Measurements from ENCODE around the gene SEMA4B. TPM values are rescaled to one million over a fixed set of nuclear protein-coding genes. Genes with fewer than 3 reads are reported as not detected.

The SEMA4B gene
- total and polyA plus RNA-seq, 10 of the 15 experiments (the other 5 are each of a cell fraction or from before 2014, with no cell fraction given), result 0.87 to 26.0 (median 9.3) TPM

- Histone ChIP-seq H3K9me3 (replicated peaks; ENCODE audit: control insufficient read depth, insufficient read depth, low read length) (no peaks in the 10 kb centered on the region), H3K4me3 (peak within 1 kb of the TSS; percentile 55; the same call in 1 of the 2 replicates), H3K4me2 (ENCODE audit: control insufficient read depth, insufficient read depth) (peak within 1 kb of the TSS; percentile 96), H4K20me1 (ENCODE audit: control insufficient read depth, insufficient read depth) (no peaks in the 10 kb centered on the region), H2AFZ (ENCODE audit: control insufficient read depth, low read depth, low read length) (peak within 1 kb of the TSS; percentile 72), H3K27ac (ENCODE audit: control insufficient read depth, insufficient read depth) (no peak within 1 kb of the TSS), H3K9ac (ENCODE audit: control insufficient read depth, insufficient read depth, low read length) (no peak within 1 kb of the TSS), H3K27me3 (replicated peaks in 1 of 2; ENCODE audit: control insufficient read depth in 2 of 2, insufficient read depth in 2 of 2, low read length in 1 of 2) (peaks cover 0 to 2% of the 10 kb centered on the region in 2 experiments; a peak in 1 of 4 replicates), H3K79me2 (ENCODE audit: control insufficient read depth, insufficient read depth, low read length) (no peaks in the 10 kb centered on the region), H3K36me3 (ENCODE audit: control insufficient read depth in 2 of 2, insufficient read depth in 2 of 2, low read length in 1 of 2) (no peaks in the 10 kb centered on the region), H3K4me1 (ENCODE audit: control insufficient read depth, insufficient read depth, low read length) (peaks cover 2% of the 10 kb centered on the region; the same call in 1 of the 2 replicates)
- no TSS peak for BruUV-seq (replicated peaks)
- TF ChIP-seq IKZF2 (IDR thresholded peaks at IDR 0.05) (peak in 1 of 2 experiments; percentile 29; a peak in 1 of 4 replicates), BACH1 (IDR thresholded peaks at IDR 0.05; ENCODE audit: borderline replicate concordance) (0 out of 2 replicates have a peak, but pooled peaks have one; percentile 52), IKZF1 (conservative IDR thresholded peaks at IDR 0.05) (peak; percentile 68), NFYA (IDR thresholded peaks at IDR 0.05; ENCODE audit: borderline replicate concordance, low read depth, low read length) (no peak), GATAD2B (conservative IDR thresholded peaks at IDR 0.05; ENCODE audit: low read depth) (peak; percentile 42; the same call in 1 of the 2 replicates), SP1 (IDR thresholded peaks at IDR 0.05; ENCODE audit: low read depth, low read length) (peak; percentile 24), BMI1 (IDR thresholded peaks at IDR 0.05; ENCODE audit: borderline replicate concordance) (peak; percentile 91), HCFC1 (IDR thresholded peaks at IDR 0.05; ENCODE audit: low read length) (no peak), MAX (IDR thresholded peaks at IDR 0.05; ENCODE audit: low read depth, low read length) (no peak), CBFB (IDR thresholded peaks at IDR 0.05; ENCODE audit: low read depth) (no peak), DPF2 (IDR thresholded peaks at IDR 0.05) (0 out of 2 replicates have a peak, but pooled peaks have one; percentile 22), BCL3 (IDR thresholded peaks at IDR 0.05; ENCODE audit: borderline replicate concordance, insufficient read depth, low read depth, low read length, poor library complexity, severe bottlenecking) (no peak), BHLHE40 (IDR thresholded peaks at IDR 0.05; ENCODE audit: borderline replicate concordance in 1 of 2, low read depth in 2 of 2, low read length in 1 of 2) (peak in 1 of 2 experiments; percentile 41; a peak in 2 of 4 replicates), LARP7 (IDR thresholded peaks at IDR 0.05) (peak; percentile 45; the same call in 1 of the 2 replicates)
- in situ Hi-C loops (cut with MboI) (no loop called here), intact Hi-C loops (cut with micrococcal nuclease; ENCODE audit: unreplicated experiment) (no loop called here)
- CTCF ChIA-PET, result interaction anchor here (1.2 to 2.1 kb wide), 7 partner anchors 10 to 87 kb away, joined by 3 to 6 read pairs (median 4); partner anchors contain the start of gene SEMA4B
- WGBS (ENCODE audit: insufficient coverage, insufficient replicate concordance, low lambda C conversion rate, missing lambda C conversion rate), result 5% methylated on average over 41 of the region's 44 CpGs
- SMC1A ChIA-PET (ENCODE audit: uncharacterized antibody, unreplicated experiment), result interaction anchor here (1.1 to 2.7 kb wide), 5 partner anchors 10 to 19 kb away, joined by 3 to 10 read pairs (median 3); partner anchors contain the start of genes CIB1 and GDPGP1
- POLR2A ChIA-PET, result interaction anchor here (0.6 to 2.5 kb wide), 9 partner anchors 10 to 1056 kb away, joined by 3 to 10 read pairs (median 4); partner anchors contain the start of genes BLM, CIB1 and GDPGP1
- DNase-seq (ENCODE audit: low read depth, low spot score), result no peak
- FAIRE-seq, result peak; percentile 47
- peak; percentile 95 for ATAC-seq
- RAD21 ChIA-PET (ENCODE audit: unreplicated experiment), result interaction anchor here (0.5 to 2.8 kb wide), 2 partner anchors 16 to 105 kb away, joined by 5 to 22 read pairs; partner anchors contain the start of genes CIB1 and GDPGP1
Observed at GRCh38 chr15:90249203-90249863, 48.2 kb downstream of the SEMA4B start, which contains the start of gene TTLL13. Gene TTLL13, plus strand, starts transcription at chr15:90249556. Its CDS starts 1,075 bp downstream, at chr15:90250631.
